CD4-positive, alpha-beta T cell treated with Interleukin-2 at 100 ng/mL for 4 hours (primary cell): ENCODE measurements around the gene TOMM7.
"Not testable (repeated sequence)": the region's sequence is repeated elsewhere in the genome, so short reads cannot be mapped to it uniquely, and the experiment has no call there.

Source experiments
- DNase-seq: peaks from one replicate; pipeline ENCODE4 v3.0.0-alpha.2; 2020; ENCODE audit warnings: low spot score

Gene TOMM7

GRCh38 chr7:22853674-22854157 lies 31.1 kb upstream of the TOMM7 start:
- DNase-seq = peak; percentile 62

- DNase-seq = no peak
These were observed 30.5 kb upstream of the TOMM7 start for GRCh38 chr7:22853138-22853537.

GRCh38 chr7:22851145-22851544 lies 28.5 kb upstream of the TOMM7 start:
- DNase-seq = no peak

GRCh38 chr7:22850394-22850793 lies 27.7 kb upstream of the TOMM7 start:
- DNase-seq = not testable (repeated sequence)

GRCh38 chr7:22849662-22850061 lies 27.0 kb upstream of the TOMM7 start:
- DNase-seq = no peak

GRCh38 chr7:22849172-22849571 lies 26.5 kb upstream of the TOMM7 start:
- no peak for DNase-seq

GRCh38 chr7:22846961-22847360 lies 24.3 kb upstream of the TOMM7 start:
- no peak for DNase-seq

- DNase-seq = no peak
These were observed 22.7 kb upstream of the TOMM7 start for GRCh38 chr7:22845221-22845834.

GRCh38 chr7:22843681-22844309 lies 21.1 kb upstream of the TOMM7 start:
- no peak for DNase-seq

GRCh38 chr7:22842973-22843372 lies 20.3 kb upstream of the TOMM7 start:
- DNase-seq = no peak

- no peak for DNase-seq
These were observed 19.8 kb upstream of the TOMM7 start for GRCh38 chr7:22842383-22842941.

- DNase-seq = no peak
These were observed 19.3 kb upstream of the TOMM7 start for GRCh38 chr7:22841954-22842353.

- DNase-seq = no peak
These were observed 14.7 kb upstream of the TOMM7 start for GRCh38 chr7:22837308-22837707.

GRCh38 chr7:22836506-22836905 lies 13.9 kb upstream of the TOMM7 start:
- DNase-seq = not testable (repeated sequence)

- DNase-seq = no peak
These were observed 11.3 kb upstream of the TOMM7 start for GRCh38 chr7:22833957-22834356.

GRCh38 chr7:22833113-22833855 lies 10.6 kb upstream of the TOMM7 start:
- DNase-seq = no peak

GRCh38 chr7:22832401-22832800 lies 9.8 kb upstream of the TOMM7 start:
- no peak for DNase-seq

- no peak for DNase-seq
These were observed 9.1 kb upstream of the TOMM7 start for GRCh38 chr7:22831602-22832305.

GRCh38 chr7:22827563-22827962 lies 4.9 kb upstream of the TOMM7 start:
- no peak for DNase-seq

GRCh38 chr7:22826593-22826992 lies 3.9 kb upstream of the TOMM7 start:
- DNase-seq = no peak

- DNase-seq = no peak
These were observed 2.1 kb upstream of the TOMM7 start for GRCh38 chr7:22824760-22825159.

- no peak for DNase-seq
These were observed 471 bp upstream of the TOMM7 start for GRCh38 chr7:22823142-22823497.
